Neural cell (in vitro differentiated cells): Measurements from ENCODE around the gene PYHIN1.

Experiments used
- CTCF ChIP-seq: fragments of 450-650 bp; IDR thresholded peaks from 2 replicates; pipeline ENCODE4 v1.5.1; 2014; ENCODE audit warnings: antibody characterized with exemption, mild to moderate bottlenecking, moderate library complexity; ENCODE audit not compliant: poor library complexity, severe bottlenecking
- POLR2AphosphoS5 ChIP-seq: IDR thresholded peaks from 2 replicates; pipeline ENCODE4 v1.6.1; 2012
- REST ChIP-seq: IDR thresholded peaks from 2 replicates; pipeline ENCODE4 v1.6.1; 2012; ENCODE audit warnings: borderline replicate concordance
- SMC3 ChIP-seq: fragments of 450-650 bp; conservative IDR thresholded peaks from 2 replicates; pipeline ENCODE4 v1.6.1; 2014; ENCODE audit warnings: antibody characterized with exemption, mild to moderate bottlenecking, moderate library complexity; ENCODE audit not compliant: poor library complexity
- TAF1 ChIP-seq: IDR thresholded peaks from 2 replicates; pipeline ENCODE4 v1.6.1; 2012; ENCODE audit warnings: low read depth

GRCh38 chr1:158972841-158973240 lies 41.5 kb downstream of the PYHIN1 start:
- TF ChIP-seq CTCF: no peak
- TF ChIP-seq SMC3: no peak
- TF ChIP-seq POLR2AphosphoS5: no peak
- TF ChIP-seq TAF1: no peak
- TF ChIP-seq REST: no peak
